ELR (cell line): Measurements from ENCODE around the gene PSMB3.

ENCODE experiments used
- DNase-seq: peaks from one replicate; pipeline ENCODE4 v3.0.0-alpha.2; 2015; ENCODE audit warnings: low read depth

The PSMB3 gene

GRCh38 chr17:38752308-38753070, at the start of gene PSMB3:
PSMB3 (plus strand) TSS chr17:38752741; CDS start chr17:38752827, 86 bp downstream.
- peak; percentile 100 for DNase-seq

GRCh38 chr17:38702916-38703741, 49.4 kb upstream of the PSMB3 start:
- DNase-seq, result peak; percentile 28

DNA sequence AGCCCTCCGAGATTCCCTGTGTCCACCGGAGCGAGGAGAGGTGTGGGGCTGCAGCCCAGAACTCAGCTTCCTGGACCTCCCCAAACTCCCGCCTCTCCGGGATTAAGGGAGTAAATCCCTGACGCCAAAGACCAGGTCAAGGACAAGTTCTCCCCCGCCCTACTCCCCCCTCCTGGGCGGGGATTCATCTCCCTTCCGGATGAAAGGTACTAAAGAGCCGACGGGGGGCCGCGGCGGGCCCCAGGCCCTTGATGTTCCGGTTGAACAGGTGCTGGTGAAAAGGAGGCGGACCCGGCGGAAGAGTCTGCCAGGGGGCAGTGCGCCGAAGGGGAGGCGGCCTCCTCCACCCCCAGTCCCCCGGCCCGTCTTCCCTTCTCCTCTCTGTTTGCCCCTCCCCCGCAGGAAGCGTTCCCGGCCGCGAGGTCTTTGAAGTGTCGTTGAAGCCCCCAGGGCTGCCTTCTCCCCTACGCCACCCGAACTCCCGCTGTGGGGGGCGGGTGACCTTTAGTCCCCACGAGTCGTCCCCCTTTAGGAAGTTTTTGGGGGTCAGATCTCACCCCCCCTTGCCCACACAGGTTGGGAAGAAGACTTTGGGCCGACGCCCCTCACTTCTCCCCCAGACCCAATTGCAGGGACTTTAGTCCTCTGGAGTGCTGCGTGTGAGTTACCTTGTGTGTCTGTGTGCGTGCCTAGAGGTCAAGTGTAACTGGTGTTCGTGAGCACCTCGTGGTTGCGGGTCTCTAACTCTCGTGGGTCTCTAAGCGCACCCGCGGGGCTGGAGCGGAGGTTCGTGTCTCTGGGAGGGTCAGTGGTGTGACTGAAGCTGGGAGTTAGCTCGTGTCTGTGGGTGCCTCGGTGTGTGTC, 48.6 kb upstream of the PSMB3 start:
- DNase-seq, result peak; percentile 55

- DNase-seq, result peak; percentile 90
Measured at GRCh38 chr17:38704606-38705522, 47.7 kb upstream of the PSMB3 start, which contains the start of gene MLLT6. MLLT6 (plus strand) TSS chr17:38705273; CDS start chr17:38705633, 360 bp downstream.

DNA sequence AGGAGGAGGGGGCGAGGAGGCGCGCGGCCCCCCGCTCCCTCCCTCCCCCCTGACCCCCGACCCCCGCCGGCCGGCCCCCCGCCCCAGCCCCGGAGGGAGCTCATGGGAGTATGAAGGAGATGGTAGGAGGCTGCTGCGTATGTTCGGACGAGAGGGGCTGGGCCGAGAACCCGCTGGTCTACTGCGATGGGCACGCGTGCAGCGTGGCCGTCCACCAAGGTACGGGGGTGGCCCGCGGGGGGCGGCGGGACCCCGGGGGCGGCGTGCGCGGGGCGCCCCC, 47.1 kb upstream of the PSMB3 start:
- DNase-seq, result no peak

DNA sequence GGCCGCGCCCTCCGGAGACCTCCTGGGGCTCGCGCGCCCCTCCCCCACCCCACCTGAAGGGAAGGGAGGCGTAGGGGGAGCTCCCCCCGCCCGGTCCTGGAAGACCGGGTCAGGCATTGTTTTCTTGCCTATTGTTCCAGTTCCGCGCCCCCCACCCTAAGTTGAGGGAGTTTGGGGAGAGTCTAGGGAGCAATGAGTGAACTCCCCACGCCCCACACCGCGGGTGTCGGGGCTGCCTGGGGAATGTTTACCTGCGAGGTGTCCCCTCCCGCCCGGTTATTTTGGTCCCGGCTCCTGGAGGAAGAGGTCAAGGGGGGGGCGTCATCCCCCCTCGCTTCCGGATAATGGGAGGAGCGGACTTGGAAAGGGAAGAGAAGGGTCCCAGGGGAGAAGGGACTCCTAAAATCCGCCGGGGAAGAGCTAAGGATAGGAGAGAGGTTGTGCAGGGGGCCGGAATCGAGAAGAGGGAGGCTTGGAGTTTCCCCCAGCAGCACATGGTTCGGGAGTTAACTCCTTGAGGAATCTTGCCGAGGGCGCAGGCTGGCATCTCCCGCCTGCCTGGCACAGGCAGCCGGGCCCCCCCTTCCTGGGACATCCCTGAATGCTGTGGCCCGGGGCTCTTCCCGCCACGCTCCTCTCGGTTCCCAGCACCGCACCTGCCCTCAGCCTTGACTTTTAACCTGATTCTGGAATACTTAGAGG, 46.6 kb upstream of the PSMB3 start:
- DNase-seq, result peak; percentile 47

DNA sequence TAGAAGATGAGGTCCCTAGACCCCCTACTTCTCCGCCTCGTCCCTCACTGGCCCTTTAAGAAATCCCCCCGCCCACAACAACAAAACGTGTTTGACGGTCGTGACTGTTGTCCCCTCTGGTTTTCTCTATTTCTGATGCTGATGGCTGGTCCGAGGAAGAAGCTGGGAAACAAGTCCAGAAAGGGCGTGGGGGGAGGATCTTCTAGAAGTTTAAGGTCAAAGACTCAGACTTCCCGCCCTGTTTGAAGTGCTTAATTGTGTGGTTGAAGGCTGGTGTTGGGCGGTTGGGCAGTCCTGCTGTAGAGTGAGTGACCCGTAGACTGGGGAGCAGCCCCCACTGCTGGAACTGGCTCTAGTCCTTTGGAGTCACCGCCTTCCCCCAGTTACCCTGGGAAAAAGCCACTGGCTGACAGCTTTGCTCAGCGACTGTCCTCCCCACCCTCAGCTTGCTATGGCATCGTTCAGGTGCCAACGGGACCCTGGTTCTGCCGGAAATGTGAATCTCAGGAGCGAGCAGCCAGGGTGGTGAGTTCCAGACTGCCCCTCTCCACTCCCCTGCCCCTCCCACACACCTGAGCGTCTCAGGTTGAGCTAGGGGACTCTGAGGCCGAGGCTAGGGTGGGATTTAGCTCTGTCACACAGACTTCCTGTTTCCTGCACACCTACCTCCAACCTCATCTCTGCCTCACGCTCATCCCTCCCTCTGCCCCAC, 45.9 kb upstream of the PSMB3 start:
- DNase-seq, result peak; percentile 33

DNA sequence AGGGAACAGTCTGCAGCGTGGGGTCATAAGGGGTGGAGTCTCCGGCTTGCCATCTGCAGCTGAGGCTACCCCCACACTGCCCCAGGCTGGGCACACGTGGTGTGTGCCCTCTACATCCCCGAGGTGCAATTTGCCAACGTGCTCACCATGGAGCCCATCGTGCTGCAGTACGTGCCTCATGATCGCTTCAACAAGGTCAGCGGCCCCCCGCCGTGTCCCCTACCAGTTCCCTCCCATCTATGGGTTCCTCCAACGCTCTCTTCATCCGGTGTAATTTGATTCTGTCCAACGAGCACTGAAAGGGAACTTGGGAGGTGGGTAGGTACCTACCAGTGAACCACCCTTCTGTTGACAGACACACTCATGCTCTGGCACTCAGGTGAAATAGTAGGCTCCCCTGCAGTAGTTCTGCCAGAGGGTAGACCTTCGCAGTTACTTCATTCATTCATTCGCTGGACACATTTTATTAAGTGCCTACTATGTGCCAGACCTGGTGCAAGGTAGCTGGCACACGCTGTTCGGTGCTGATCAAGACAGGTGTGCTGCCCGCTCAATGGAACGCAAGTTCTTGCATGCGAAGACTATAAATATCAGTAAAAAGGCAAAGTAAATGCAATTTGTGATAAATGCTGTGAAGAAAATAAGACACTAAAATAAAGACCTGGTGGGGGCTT, 44.7 kb upstream of the PSMB3 start:
- no peak for DNase-seq

GRCh38 chr17:38709104-38709820, 43.3 kb upstream of the PSMB3 start:
- no peak for DNase-seq

DNA sequence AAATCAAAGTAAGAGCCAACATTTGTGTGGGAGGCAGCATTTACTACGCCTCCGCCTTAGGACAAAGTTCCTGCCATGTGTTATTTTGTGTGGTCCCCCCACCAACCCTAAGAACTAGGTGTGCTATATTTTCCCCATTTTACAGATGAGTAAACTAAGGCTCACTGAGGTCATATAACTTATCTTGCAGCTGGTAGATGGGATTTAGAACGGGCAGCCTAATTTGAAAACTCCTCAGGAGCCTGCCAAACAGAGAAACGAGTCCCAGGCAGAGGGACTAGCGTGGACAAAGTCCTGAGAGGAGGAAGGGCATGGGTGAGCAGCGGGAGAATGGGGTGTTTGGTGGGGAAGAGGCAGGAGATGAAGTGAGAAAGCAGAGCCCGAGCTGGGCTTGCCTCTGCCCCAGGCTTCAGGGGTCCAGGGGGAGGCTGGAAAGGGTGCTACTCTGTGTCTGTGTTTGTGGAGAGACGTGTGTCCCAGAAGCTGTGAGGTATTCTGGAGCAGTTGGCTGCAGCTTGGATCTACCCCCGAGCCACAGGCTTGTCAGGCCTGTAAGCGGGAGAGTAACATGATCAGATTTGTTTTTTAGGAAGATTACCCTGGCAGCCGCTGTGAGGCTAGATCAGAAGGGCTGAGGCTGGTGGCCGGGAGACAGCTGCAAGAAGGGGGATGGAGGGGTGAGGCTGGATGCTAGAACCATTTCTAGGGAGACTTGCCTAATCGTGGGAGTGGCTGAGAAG, 42.5 kb upstream of the PSMB3 start:
- DNase-seq, result no peak

DNA sequence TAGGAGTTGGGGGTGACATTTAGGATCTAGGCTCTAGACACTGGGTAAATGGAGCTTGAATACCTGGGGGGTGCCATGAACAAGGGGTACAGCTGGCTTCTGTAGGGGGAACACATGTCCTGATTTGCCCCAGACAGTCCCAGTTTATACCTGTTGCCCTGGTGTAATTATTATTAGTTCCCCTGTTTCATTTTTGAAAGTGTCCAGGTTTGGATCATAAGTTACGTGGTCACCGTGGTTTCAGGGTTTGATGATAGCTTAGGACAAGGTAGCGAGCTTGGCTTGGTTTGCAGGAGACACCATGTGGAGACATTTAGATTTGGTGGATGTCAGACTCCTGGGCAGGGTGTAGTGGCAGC, 42.0 kb upstream of the PSMB3 start:
- no peak for DNase-seq

GRCh38 chr17:38710985-38711384, 41.6 kb upstream of the PSMB3 start:
- no peak for DNase-seq

GRCh38 chr17:38711792-38712571, 40.6 kb upstream of the PSMB3 start:
- no peak for DNase-seq

- DNase-seq, result no peak
Measured at GRCh38 chr17:38712593-38712992, 39.9 kb upstream of the PSMB3 start.

- no peak for DNase-seq
Measured at GRCh38 chr17:38713456-38714075, 39.0 kb upstream of the PSMB3 start.

DNA sequence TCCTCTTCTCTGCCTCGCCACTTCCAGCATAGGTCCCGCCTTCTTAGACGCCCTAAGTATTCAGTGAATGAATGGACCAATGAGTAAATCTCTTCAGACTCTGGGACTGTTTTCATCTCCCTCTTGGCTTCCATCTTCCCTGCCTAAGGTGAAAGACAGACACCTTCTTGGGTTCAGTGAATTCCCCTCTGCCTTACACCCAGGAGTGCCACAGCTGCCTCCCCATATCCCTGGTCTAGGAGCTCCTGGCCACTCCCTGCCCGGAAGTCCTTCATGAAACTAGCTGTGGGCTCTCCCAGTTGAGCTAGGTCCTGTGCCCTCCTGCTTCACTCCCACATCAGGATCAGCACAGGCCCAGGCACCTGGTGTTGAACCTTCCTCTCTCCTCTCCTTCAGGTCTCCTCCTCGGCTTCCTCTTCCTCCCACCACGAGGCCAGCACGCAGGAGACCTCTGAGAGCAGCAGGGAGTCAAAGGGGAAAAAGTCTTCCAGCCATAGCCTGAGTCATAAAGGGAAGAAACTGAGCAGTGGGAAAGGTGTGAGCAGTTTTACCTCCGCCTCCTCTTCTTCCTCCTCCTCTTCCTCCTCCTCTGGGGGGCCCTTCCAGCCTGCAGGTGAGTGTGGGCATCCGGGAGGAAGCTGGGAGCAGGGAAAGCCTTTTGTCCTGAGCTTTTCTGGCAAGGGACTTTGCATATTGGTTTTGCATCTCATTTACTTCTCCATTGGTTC, 37.2 kb upstream of the PSMB3 start:
- no peak for DNase-seq
